HG03439 (cell line): ENCODE results near the gene MGAT5.

Experiments
- ATAC-seq: cut with Tn5 transposase; IDR thresholded peaks from one replicate; pipeline ENCODE4 v1.9.1; 2021; ENCODE audit warnings: mild to moderate bottlenecking, moderate library complexity; ENCODE audit not compliant: unreplicated experiment

The MGAT5 gene

DNA sequence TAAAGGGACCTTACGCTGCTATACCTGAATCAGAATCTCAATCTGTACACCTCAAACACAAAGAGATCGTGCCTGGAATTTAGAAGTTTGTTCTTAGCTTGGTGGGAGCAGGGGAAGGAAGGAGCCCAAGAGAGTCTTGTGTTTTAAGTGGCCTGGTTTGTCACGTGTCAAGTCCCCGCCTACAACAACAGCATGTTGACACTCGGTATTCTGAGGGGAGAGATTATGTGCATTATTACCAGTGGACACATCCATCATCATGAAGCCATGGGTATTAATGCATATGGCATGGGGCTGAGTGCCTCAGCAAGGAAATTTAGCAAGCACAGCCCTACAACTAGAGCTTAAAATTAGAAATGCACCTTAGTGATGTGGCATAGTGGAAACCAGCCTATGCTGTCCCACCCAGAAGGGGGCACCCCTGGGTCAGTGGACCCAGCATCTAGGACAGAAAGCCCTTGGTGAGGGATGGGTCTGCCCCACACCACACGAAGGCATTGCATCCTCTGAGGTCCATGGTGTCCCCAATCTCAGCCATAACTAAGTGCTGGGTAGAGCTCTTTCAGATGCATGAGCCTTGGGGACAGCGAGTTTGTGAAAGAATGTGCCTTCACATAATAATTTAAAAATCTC lies 138.7 kb downstream of the MGAT5 start:
- ATAC-seq, result no peak

DNA sequence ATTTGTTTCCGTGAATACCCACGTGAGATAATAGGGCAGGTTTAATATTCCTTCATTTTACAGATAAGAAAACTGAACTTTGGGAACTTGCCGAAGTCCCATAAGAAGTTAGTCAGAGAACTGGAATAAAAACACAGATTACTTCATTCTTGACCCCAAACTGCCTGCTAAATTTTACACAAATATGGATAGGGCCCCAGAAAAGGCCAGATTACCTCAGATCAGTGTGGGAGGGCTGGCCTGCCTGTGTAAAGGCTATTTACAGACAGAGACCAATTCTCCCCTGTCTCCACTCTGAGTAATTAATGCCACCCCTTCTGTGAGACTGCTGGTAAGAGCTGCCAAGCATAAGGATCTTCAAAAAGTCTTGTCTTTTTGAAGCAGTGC lies 139.2 kb downstream of the MGAT5 start:
- ATAC-seq, result no peak

GRCh38 chr2:134395779-134396178 lies 141.9 kb downstream of the MGAT5 start:
- no peak for ATAC-seq

GRCh38 chr2:134396493-134396892 lies 142.6 kb downstream of the MGAT5 start:
- ATAC-seq, result no peak

- no peak for ATAC-seq
These were observed 143.4 kb downstream of the MGAT5 start for GRCh38 chr2:134397146-134397896.

DNA sequence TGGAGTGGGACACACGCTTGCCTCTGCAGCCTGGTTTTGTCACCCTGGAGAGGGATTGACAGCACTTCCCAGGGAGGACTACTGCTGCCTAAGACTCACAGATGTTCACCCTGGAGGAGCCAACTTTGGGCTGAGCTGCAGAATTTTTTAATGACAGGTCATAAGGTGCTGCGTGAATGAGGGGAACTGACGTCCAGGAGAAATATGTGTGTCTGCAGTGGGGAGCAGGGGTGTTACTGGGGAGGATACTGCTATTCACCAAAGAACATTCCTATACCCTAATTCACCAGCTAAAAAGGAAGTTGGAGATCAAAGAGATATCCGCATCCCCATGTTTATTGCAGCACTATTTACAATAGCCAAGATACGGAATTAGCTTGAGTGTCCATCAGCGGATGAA lies 144.4 kb downstream of the MGAT5 start:
- no peak for ATAC-seq

- ATAC-seq, result no peak
These were observed 145.2 kb downstream of the MGAT5 start for GRCh38 chr2:134399096-134399495.

- ATAC-seq, result no peak
These were observed 147.2 kb downstream of the MGAT5 start for GRCh38 chr2:134401081-134401497.

GRCh38 chr2:134401789-134402188 lies 147.9 kb downstream of the MGAT5 start:
- no peak for ATAC-seq

- no peak for ATAC-seq
These were observed 148.5 kb downstream of the MGAT5 start for GRCh38 chr2:134402410-134402809.

GRCh38 chr2:134405611-134406081 lies 151.8 kb downstream of the MGAT5 start:
- no peak for ATAC-seq

DNA sequence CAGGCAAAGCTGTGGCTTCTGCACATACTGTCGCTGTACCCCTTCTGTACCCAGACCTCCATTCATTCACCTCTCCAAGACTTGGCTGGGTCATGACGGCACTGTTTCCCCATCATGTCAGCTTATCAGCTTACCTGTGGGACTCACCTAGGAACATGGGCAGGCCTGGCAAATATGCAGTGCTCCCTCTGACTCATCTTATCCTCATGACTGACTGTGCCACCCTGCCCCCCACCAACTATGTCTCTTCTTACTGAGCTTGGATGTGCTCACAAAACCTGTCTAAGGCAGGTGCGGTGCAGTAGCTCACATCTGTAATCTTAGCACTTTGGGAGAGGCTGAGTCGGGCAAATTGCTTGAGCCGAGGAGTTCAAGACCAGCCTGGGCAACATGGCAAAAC lies 152.4 kb downstream of the MGAT5 start:
- ATAC-seq, result no peak

DNA sequence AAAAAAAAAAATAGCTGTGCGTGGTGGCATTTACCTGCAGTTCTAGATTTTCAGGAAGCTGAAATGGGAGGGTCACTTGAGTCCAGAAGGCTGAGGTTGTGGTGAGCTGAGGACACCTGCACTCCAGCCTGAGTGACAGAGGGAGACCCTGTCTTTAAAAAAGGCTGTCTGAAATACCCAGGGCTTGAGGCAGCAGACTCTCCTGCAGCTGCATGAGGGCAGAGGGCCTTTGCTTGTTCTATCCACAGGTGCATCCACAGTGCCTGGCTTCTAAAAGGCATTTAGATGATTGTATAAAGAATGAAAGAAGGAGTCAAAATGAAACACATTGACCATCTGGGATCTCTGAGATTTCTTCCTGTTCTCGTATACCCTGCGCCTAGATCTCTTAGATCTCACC lies 152.9 kb downstream of the MGAT5 start:
- no peak for ATAC-seq

DNA sequence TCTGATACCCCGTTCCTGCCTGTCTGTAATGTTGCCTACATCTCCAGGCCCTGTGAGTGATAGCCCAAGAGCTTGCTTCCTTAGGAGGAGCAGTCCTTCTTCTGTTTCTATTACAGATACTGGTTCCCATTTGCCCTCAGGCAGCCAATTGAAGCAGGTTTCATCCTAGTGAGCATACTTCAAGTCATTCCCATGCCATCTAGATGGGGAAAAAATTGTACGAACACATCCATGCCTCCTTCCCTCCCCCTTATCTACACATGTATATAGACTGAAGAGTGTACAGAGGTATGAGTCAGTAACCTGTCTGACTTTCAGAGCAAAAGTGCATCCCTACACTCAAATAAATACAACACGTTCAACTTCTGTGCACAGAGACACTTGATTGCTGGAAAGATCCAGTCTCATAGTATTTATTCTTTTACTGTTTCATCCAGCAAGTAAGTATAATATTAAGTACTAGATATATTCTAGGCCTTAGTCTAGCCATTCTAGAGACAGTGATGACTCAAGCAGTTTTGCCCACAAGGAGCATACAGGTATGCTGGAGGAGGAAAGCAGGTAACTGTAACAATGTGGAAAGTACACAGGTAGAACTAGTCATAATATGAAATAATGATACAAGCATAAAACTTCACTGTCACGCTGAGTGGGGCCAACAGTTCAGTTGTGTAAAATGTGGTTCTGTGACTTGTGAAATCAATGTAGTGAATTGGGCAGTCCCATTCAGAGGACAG lies 153.4 kb downstream of the MGAT5 start:
- no peak for ATAC-seq

DNA sequence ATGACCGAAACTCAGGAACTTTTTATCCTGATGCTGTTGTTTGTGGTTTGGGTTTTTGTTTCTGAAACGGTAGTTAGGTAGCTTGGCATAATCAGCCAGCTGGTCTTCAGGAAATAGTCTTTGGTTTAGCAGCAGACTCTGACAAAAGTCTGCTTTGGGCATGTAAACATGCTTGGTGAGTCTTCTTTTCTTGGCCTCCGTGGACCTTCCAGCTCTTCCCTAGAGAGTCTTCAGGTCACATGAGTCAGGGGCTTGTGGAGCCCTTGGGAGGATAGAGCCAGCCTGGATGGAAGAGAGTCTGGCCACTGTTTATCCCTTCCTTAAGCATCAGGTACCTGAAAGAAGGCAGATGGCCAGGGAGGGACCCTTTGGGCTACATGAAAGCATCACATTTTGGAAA lies 154.5 kb downstream of the MGAT5 start:
- ATAC-seq, result no peak

DNA sequence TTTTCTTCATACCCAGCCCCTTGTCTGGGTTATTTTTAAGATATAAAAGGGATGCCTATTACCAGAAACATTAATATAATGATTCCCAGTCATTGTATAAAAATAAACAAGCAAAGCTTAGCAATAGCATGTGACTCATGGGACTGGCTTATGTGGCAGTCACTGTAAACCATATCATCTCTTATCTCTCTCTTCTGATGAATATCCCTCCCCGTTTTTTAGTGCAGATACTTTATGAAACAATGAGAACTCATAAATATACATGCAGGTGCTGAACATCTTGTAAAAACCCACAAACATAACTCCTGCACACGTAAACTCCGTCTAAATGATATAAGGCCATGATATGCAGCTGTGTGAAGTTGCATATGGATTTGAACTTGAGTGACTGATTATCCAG lies 154.9 kb downstream of the MGAT5 start:
- no peak for ATAC-seq

DNA sequence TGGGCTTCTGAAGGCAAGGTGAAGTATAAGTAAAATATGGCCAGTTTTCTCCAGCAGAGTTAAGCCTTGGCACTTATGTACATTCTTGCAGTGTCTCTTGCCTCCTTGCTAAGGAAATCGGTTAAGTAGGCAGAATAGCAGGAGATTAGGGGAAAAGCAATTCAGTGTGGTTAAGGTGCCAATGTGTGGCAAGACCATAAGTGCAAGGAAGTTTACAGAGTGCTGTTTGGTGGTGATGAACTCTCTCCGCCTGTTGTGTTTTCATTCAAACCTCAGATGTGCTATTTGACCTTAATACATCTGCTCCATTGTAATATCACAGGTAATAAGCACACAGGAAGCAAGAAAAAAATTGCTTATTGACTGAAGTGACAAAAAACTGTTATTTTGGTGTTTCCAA lies 156.1 kb downstream of the MGAT5 start:
- ATAC-seq, result no peak

GRCh38 chr2:134410831-134411231 lies 157.0 kb downstream of the MGAT5 start:
- ATAC-seq, result no peak

DNA sequence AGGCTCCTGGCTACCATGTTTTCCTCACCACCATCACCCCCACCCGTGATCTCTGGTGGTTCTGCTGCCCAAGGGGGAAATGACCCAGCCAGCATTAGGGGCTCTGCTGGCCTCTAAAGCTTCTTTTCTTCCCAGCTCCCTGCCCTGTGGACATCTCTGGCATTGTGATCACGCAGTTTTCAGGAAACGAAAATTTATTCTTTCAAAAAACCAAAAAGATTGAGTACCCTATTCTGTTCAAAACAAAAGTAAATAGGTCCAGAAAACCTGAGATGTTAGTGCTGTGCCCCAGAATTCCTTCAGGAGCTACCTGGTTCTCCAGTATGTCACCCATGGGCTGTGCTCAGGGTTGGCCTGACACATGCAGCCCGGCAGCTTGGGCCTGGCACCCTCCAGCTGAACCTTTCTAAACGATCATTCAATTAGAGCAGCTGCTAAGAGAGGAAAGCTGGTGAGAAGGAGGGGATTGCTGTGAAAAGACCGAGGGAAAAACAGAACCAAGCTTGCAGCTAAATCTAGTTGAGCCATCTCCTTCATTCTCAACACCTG lies 157.5 kb downstream of the MGAT5 start:
- no peak for ATAC-seq

DNA sequence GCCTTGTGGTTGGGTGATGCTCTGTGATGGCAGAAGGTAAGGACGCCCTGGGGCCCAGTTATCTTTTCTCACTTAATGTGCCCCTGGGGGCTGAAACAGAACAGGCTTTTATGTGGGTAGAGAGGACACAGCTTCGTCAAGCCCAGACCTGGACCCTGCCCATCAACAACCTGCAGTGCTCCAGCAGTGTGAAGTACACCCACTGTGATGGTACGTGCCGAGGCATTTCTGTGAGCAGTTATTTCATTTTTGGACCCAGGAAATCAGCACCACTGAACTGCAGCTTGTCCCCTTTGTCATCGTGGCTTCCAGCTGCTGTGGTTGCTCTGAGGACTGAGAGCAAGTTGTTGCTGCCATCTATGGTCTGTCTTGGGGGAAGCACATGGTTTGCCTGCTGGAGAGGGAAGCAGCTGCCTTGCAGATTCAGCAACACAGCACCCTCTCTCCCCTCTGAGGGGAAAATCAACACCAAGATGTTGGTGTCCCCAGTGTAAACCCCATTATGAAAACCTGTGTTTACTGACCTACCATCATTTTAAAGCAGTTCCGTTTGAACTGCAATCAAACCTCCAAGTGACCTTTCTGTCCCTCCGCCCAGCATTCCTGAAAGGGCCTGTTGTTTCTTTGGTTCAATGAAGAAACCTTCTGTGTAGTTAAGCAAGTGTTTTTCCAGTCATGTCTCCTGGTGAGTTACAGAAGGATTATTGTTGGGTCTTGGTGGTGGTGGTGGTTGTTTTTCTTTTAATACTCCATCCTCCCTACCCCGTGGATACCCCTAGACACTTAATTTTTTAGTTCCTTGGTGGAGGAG lies 158.2 kb downstream of the MGAT5 start:
- peak; percentile 96 for ATAC-seq

DNA sequence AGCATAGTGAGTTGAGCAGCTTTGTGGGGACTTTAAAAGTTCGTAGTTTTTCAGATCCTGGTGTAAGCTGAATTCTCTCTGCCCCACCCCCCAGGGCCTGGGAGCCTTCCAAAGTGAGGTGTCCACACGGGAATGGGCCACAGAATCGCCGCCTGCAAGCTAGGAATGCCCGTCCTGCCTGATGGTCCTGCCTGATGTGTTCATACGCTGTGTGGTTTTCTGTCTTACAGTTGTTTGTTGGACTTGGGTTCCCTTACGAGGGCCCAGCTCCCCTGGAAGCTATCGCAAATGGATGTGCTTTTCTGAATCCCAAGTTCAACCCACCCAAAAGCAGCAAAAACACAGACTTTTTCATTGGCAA lies 158.7 kb downstream of the MGAT5 start:
- no peak for ATAC-seq
